Endothelial cell of umbilical vein (primary cell): ENCODE results near the gene NCKAP5. TPM values are rescaled to one million over a fixed set of nuclear protein-coding genes. Genes with fewer than 3 reads are reported as not detected.

Experiments used
- BruUV-seq: library from RNA; stranded (reverse); fragments of 400-500 nt; replicated peaks from 2 replicates; lab custom pipeline; 2021; lab: Mats Ljungman, UMichigan
- CTCF ChIA-PET: fragments of 300-600, 350-600 bp; sonication (Branson Sonifier 250); formaldehyde crosslinking; loops from one replicate; lab custom pipeline; 2021; ENCODE audit warnings: antibody characterized with exemption, inconsistent platforms; lab: Charles Lee
- POLR2A ChIA-PET: fragments of 300-600, 350-600 bp; sonication (Branson Sonifier 250); formaldehyde crosslinking; loops from one replicate; lab custom pipeline; 2021; ENCODE audit warnings: antibody characterized with exemption, inconsistent platforms; lab: Charles Lee
- DNase-seq: peaks from one replicate; pipeline ENCODE4 v3.0.0-alpha.2; 2011; ENCODE audit warnings: low read depth, low spot score
- FAIRE-seq: peaks from 2 replicates; lab custom pipeline; 2011; peaks lifted over from hg19 to GRCh38; lab: Jason Lieb, UNC
- H2AFZ ChIP-seq: 2 replicates; pipeline ENCODE4 v1.6.0; 2012; ENCODE audit warnings: low read depth, low read length, control low read depth, inconsistent platforms
- H3K27ac ChIP-seq: 2 replicates; pipeline ENCODE4 v1.5.1; 2011; ENCODE audit warnings: low read depth, mild to moderate bottlenecking, control low read depth, low read length, moderate library complexity; ENCODE audit not compliant: insufficient read depth
- H3K27me3 ChIP-seq, 2 experiments: 2 replicates each; pipeline versions ENCODE4 v1.6.0 to v1.6.1; 2011; ENCODE audit warnings: low read length in 2 of 2, mixed read lengths in 1 of 2; ENCODE audit not compliant: control insufficient read depth in 2 of 2, insufficient read depth in 2 of 2
- H3K36me3 ChIP-seq, 2 experiments: 2 replicates in 1 of 2; 3 replicates in 1 of 2; pipeline ENCODE4 v1.5.1; 2011; ENCODE audit warnings: low read length in 2 of 2, mild to moderate bottlenecking in 1 of 2, moderate library complexity in 1 of 2; ENCODE audit not compliant: control insufficient read depth in 2 of 2, insufficient read depth in 2 of 2; ENCODE audit errors: extremely low read depth in 1 of 2
- H3K4me1 ChIP-seq: 3 replicates; pipeline ENCODE4 v1.5.1; 2011; ENCODE audit warnings: mild to moderate bottlenecking, low read length; ENCODE audit not compliant: control insufficient read depth, insufficient read depth; ENCODE audit errors: extremely low read depth
- H3K4me2 ChIP-seq: 2 replicates; pipeline ENCODE4 v1.6.1; 2011; ENCODE audit warnings: low read length, control low read depth, mixed read lengths; ENCODE audit not compliant: insufficient read depth
- H3K4me3 ChIP-seq, 3 experiments: fragments of 200-600 bp in 1 of 3; sonication (generic), shearing (Covaris generic) in 1 of 3; replicated peaks in 1 of 3; 2 replicates each; pipeline ENCODE4 v1.5.1; 2011 to 2016; ENCODE audit warnings: control low read depth in 3 of 3, low read length in 3 of 3, mild to moderate bottlenecking in 2 of 3, inconsistent platforms in 1 of 3, low read depth in 1 of 3, moderate library complexity in 1 of 3; ENCODE audit not compliant: insufficient read depth in 1 of 3
- H3K79me2 ChIP-seq: 2 replicates; pipeline ENCODE4 v1.6.0; 2012; ENCODE audit warnings: low read length, inconsistent platforms; ENCODE audit not compliant: control insufficient read depth, insufficient read depth
- H3K9ac ChIP-seq: replicated peaks from 2 replicates; pipeline ENCODE3; 2011; ENCODE audit warnings: low read length, control low read depth; ENCODE audit not compliant: insufficient read depth; ENCODE audit errors: extremely low read depth
- H3K9me1 ChIP-seq: replicated peaks from 3 replicates; pipeline ENCODE4 v1.6.0; 2011; ENCODE audit warnings: mild to moderate bottlenecking, low read length; ENCODE audit not compliant: control insufficient read depth, insufficient read depth; ENCODE audit errors: extremely low read depth
- H3K9me3 ChIP-seq: replicated peaks from 2 replicates; pipeline ENCODE4 v1.5.1; 2012; ENCODE audit warnings: low read length, inconsistent platforms; ENCODE audit not compliant: control insufficient read depth, insufficient read depth
- H4K20me1 ChIP-seq: replicated peaks from 2 replicates; pipeline ENCODE3; 2011; ENCODE audit warnings: mild to moderate bottlenecking, low read length; ENCODE audit not compliant: control insufficient read depth, insufficient read depth; ENCODE audit errors: extremely low read depth
- CTCF ChIP-seq, 2 donors: IDR thresholded peaks; 1 replicate in 1 of 2; 2 replicates in 1 of 2; pipeline ENCODE4 v1.5.1; 2011; ENCODE audit warnings: low read length in 2 of 2, mild to moderate bottlenecking in 2 of 2, moderate library complexity in 2 of 2, control low read depth in 1 of 2, inconsistent platforms in 1 of 2, low read depth in 1 of 2; ENCODE audit not compliant: insufficient read depth in 1 of 2; ENCODE audit errors: extremely low read depth in 1 of 2
- EZH2 ChIP-seq: IDR thresholded peaks from 2 replicates; pipeline ENCODE4 v1.6.1; 2012; ENCODE audit warnings: borderline replicate concordance, low read depth, mild to moderate bottlenecking, moderate library complexity, low read length, inconsistent platforms; ENCODE audit not compliant: severe bottlenecking
- JUN ChIP-seq: IDR thresholded peaks from 2 replicates; pipeline ENCODE4 v1.6.1; 2011; ENCODE audit warnings: borderline replicate concordance, low read depth; ENCODE audit not compliant: insufficient read length, insufficient read depth
- MAX ChIP-seq: IDR thresholded peaks from 2 replicates; pipeline ENCODE4 v1.6.1; 2011; ENCODE audit not compliant: insufficient read depth, insufficient read length
- MYC ChIP-seq: IDR thresholded peaks from one replicate; pipeline ENCODE4 v1.6.1; 2011; ENCODE audit warnings: mild to moderate bottlenecking, low read depth, low read length
- POLR2AphosphoS5 ChIP-seq: IDR thresholded peaks from 2 replicates; pipeline ENCODE4 v1.6.1; 2012; ENCODE audit warnings: low read depth, mild to moderate bottlenecking, control low read depth, low read length, moderate library complexity; ENCODE audit not compliant: insufficient read depth
- dilution Hi-C: fragments of 300-500 bp; cut with MboI; formaldehyde crosslinking; loops from one replicate; pipeline ENCODE4 v1.15.0; 2019; ENCODE audit warnings: low sequenced_read_pairs; ENCODE audit not compliant: extremely low pct_ligation_motif_present
- intact Hi-C: fragments of 100-400 bp; cut with micrococcal nuclease; formaldehyde crosslinking; loops from one replicate; pipeline ENCODE4 v1.10.0; 2022
- polyA plus RNA-seq, 4 experiments: library from polyadenylated mRNA; depleted of rRNA in 3 of 4; stranded (reverse) in 3 of 4; unstranded in 1 of 4; fragments of >200 nt; gene quantifications; 2 replicates each; pipeline versions ENCODE4 v1.2.1 to v1.2.3, GENCODE V29; 2011 to 2012; ENCODE audit warnings: missing spikeins in 1 of 4
- total RNA-seq: library from RNA; stranded (reverse); gene quantifications from 2 replicates; pipeline ENCODE4 v1.2.3, GENCODE V29; 2021

The NCKAP5 gene
- total and polyA plus RNA-seq, 2 donors (not counting 3 experiments of a cell fraction or from before 2014, with no cell fraction given), result 0.47 to 3.3 TPM

- Histone ChIP-seq H3K4me1 (peaks cover 4% of the 10 kb centered on the region), H3K9ac (no peak overlapping the region), H2AFZ (peak overlapping the region; percentile 91), H3K4me3 (peak overlapping the region; percentile 2 to 57 (median 41)), H3K27me3 (no peaks in the 10 kb centered on the region), H3K4me2 (peak overlapping the region; percentile 67), H3K9me3 (no peaks in the 10 kb centered on the region), H4K20me1 (no peaks in the 10 kb centered on the region), H3K79me2 (no peaks in the 10 kb centered on the region), H3K36me3 (no peaks in the 10 kb centered on the region), H3K9me1 (no peaks in the 10 kb centered on the region), H3K27ac (no peak overlapping the region)
- FAIRE-seq, result no peak
- ChIA-PET CTCF (interaction anchor here (1.0 to 1.1 kb wide), 2 partner anchors 16 to 96 kb away, joined by 3 to 4 read pairs; no protein-coding TSS in a partner anchor), POLR2A (no interaction called here)
- no TSS peak for BruUV-seq
- DNase-seq, result no peak
- dilution Hi-C loops (no loop called here), intact Hi-C loops (loop anchor here (2.0 to 10.0 kb wide), 4 partner anchors 300 to 578 kb away; partner anchors contain the start of gene NCKAP5)
- TF ChIP-seq JUN (no peak), MYC (no peak), EZH2 (no peak)
These were observed 301.2 kb downstream of the NCKAP5 start for GRCh38 chr2:133266926-133267590.

GRCh38 chr2:133266041-133266925 is 302.0 kb downstream of the NCKAP5 start:
- DNase-seq, result peak; percentile 13
- H3K9me1 ChIP-seq, result no peaks in the 10 kb centered on the region
- peak overlapping the region; percentile 91 for H2AFZ ChIP-seq
- H3K9ac ChIP-seq, result no peak overlapping the region
- peak overlapping the region; percentile 21 to 57 (median 41) for H3K4me3 ChIP-seq
- TF ChIP-seq MYC (no peak), CTCF (IDR thresholded peaks at IDR 0.05; ENCODE audit: extremely low read depth in 1 of 2, insufficient read depth in 1 of 2, low read depth in 1 of 2, low read length in 2 of 2) (no peak), MAX (no peak), POLR2AphosphoS5 (no peak)
- H3K9me3 ChIP-seq, result no peaks in the 10 kb centered on the region
- no TSS peak for BruUV-seq
- intact Hi-C loops, result loop anchor here (2.0 to 10.0 kb wide), 4 partner anchors 301 to 579 kb away; partner anchors contain the start of gene NCKAP5
- no peak for FAIRE-seq
- POLR2A ChIA-PET, result no interaction called here
- H3K36me3 ChIP-seq, result no peaks in the 10 kb centered on the region
- dilution Hi-C loops, result no loop called here
- CTCF ChIA-PET, result interaction anchor here (1.1 kb wide), 1 partner anchor 95 kb away, joined by 4 read pairs; no protein-coding TSS in a partner anchor
- no peaks in the 10 kb centered on the region for H3K27me3 ChIP-seq
- H3K79me2 ChIP-seq, result no peaks in the 10 kb centered on the region
- H3K27ac ChIP-seq, result no peak overlapping the region
- no peaks in the 10 kb centered on the region for H4K20me1 ChIP-seq
- peak overlapping the region; percentile 69 for H3K4me2 ChIP-seq
- peaks cover 4% of the 10 kb centered on the region for H3K4me1 ChIP-seq
